NCI-H446 treated with DMSO at 0.1 percent for 48 hours (cell line): ENCODE results near the gene FLOT2.
"Not testable (repeated sequence)": the region's sequence is repeated elsewhere in the genome, so short reads cannot be mapped to it uniquely, and the experiment has no call there.

Source experiments
- DNase-seq: peaks from one replicate; lab custom pipeline; 2025; lab: John Stamatoyannopoulos, UW

FLOT2 gene

DNA sequence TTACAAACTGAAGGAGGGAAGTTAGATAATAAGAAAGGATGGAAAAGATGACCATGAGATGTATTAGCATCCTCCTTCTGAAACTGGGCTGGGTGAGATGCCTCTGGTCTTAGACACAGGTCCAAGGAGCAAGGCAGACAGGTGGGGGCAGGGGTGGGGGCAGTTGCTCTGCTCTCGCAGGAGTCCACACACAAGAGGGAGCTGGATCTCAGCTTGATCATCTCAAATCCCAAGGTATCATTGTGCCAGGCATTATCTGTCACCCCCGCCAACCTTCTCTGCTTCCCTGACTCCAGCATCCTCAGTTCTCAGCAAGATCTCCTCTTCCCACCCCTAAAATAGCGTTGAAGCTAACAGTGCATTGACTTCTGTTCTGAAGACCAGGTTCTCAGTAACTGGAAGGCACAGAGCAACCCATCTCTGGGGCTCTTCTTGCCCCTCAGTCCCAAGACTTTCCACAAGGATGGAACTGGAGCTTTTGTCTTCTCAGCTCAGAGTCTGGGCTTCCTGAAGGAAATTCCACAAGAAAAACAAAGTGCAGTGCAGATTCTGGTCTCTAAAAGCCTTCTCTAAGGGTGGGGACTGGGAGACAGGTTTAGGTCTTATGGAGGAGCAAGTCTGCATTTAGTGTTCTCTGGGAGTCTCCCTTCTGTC is 1.6 kb downstream of the FLOT2 start:
- no peak for DNase-seq

DNA sequence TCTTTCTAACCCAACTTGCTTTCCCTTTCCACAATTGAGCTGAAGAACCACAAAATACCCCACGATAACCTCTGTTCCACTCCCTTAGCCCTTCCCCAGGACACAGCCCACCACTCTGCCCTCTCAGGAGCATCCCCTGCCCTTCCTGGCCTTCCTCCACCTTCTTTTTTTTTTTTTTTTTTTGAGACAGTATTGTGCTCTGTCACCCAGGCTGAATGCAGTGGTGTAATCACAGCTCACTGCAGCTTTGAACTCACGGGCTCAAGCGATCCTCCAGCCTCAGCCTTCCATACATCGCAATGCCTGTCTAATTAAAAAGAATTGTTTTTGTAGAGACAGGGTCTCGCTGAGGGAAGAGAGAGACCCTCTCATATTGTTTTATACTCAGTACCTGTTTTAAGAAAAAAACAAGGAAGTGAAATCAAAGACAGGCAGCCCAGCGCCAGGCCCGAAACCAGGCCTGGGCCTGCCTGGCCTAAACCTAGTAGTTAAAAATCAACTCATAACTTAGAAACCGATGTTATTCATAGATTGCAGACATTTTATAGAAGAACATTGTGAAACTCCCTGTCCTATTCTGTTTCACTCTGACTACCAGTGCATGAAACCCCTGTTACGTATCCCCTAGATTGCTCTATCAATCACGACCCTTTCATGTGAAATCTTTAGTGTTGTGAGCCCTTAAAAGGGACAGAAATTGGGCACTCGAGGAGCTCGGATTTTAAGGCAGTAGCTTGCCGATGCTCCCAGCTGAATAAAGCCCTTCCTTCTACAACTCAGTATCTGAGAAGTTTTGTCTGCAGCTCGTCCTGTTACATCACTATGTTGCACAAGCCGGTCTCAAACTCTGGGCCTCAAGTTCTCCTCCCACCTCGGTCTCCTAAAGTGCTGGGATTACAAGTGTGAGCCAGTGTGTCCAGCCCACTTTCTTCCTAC is 4.0 kb downstream of the FLOT2 start:
- DNase-seq, result not testable (repeated sequence)

DNA sequence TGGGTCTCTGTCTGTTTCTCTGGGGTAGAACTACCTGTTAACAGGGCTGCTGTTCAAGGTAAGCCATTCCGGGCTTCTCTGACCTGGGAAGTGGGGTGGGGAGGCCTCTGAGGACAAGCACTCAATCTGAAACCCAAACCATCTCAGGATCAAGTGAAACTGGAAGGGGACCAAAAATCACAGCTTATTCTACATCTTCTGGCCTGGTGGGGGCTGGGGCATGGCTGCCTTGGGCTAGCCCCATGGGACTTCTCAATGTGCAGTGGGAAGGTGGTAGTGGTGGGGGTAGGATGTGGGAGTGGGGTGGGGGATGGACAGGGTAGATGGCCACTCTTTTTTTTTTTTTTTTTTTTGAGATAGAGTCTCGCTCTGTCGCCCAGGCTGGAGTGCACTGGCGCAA is 5.5 kb downstream of the FLOT2 start:
- no peak for DNase-seq

DNA sequence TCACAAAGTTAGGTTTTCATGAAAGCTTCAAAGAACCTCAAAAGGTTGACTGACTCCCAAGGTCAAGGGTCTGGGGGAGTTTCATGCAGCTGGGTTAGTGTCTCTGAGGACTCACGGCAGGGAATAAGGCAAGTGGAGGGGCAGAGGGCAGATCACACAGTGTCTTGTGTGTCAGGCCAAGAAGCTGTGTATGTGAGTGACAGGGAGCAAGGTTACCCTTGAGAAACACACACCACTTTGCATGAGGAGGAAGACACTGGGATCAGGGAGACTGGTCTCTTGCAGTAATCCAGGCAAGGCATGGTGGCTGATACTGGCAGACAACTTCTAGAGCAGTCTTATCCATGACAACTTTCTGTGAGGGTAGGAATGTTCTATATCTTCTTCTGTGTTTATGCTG is 6.3 kb downstream of the FLOT2 start:
- DNase-seq, result no peak

DNA sequence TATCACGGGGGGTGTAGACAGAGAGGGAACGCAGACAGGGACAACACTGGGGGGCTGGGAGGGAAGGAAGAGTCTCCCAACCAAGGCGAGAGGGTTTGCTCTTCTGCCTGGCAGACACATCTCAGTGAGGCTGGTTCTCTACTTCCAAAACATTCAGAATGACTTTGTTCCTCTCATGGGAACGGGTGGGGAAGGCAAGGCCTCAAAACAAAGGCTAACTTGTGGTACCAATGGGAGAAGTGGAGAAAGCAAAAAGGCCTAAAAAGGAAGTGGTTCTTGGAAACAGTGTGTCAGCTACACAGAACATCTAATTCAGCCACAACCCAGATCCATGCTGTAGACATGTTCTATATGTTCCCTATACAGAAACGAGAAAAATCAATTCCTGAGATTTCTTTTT is 7.5 kb downstream of the FLOT2 start:
- DNase-seq, result no peak

DNA sequence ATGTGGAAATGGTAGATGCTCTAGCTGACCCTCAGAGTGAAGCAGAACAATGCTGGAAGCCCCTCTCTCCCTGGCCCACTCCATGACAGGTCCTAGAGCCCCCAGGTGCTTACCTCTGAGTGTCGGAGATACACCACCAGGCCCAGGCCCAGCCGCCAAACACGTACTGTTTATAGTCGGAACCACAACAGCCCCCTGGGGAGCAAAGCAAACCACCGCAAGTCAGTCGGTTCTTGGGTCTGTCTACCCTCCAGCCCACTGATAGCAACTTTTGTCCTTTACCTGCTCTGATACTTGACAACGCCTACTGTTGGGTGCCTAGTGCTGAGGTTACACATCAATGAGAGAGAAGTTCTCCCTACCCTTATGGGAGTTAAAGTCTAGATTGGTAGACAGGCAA is 8.7 kb downstream of the FLOT2 start:
- DNase-seq, result no peak

DNA sequence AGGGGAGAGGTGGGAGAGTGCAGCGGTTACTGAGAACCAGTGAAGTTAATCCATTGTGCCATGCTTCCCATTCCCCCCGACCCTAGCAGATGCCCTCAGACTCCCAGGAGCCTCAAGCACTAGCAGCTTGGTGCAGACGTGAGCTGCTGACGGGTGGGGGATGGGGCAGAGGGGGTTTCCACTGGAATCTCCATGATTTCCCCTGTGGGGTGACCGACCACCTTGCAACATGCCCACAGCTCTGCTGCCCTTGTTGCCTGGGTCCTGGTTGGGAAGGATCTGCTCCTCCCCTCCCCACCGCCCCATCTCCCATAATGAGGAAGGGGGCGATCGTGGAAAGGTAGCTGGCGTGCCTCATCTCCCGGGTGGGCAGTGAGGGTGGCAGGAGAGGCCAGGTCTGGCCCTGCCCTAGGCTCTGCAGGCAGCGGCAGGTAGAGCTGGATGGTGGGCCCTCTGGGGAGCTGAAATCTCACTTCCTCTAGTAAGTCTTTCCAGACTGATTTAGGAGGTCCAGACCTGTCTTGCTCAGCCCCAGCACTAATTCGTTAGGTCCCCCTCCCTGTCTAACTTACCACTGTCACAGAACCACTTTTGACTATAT is 9.6 kb downstream of the FLOT2 start:
- no peak for DNase-seq

DNA sequence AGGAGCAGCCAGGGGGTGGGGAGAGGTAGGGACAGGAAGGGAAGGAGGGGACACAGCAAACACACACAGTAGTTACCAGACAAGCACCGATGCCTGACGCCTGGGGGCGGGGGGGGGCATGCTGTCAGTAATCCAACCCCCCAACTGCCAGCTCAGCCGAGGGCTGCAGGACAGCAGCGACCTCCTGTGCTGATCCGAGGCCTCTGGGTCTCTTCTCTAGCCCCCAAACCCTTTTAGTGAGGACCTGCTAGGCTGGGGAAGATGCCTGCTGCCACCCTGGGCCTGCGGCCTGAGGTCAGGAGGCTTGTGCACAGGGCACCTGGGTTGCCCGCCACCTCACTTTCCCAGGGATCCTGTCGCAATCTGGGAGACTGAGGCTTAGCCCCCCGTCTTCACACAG is 11.6 kb downstream of the FLOT2 start:
- DNase-seq, result no peak

DNA sequence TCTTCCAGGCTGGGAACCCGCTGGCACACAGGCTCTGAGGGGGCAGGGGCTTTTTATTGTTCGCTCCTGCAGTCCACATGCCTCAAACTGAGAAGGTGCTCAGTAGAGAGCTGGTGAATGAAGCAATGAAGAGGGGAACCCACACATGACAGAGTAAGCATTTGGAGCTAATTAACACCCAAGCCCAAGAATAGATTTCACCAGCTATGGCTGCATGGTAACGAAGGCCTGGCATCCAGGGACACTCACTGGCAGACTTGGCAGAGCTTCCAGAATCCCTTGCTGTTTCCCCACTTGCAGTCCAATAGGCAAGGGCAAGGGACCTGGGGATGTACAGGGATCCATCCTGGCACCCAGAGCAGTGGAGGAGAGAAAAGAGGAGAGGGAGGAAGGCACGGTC is 12.2 kb downstream of the FLOT2 start:
- no peak for DNase-seq

DNA sequence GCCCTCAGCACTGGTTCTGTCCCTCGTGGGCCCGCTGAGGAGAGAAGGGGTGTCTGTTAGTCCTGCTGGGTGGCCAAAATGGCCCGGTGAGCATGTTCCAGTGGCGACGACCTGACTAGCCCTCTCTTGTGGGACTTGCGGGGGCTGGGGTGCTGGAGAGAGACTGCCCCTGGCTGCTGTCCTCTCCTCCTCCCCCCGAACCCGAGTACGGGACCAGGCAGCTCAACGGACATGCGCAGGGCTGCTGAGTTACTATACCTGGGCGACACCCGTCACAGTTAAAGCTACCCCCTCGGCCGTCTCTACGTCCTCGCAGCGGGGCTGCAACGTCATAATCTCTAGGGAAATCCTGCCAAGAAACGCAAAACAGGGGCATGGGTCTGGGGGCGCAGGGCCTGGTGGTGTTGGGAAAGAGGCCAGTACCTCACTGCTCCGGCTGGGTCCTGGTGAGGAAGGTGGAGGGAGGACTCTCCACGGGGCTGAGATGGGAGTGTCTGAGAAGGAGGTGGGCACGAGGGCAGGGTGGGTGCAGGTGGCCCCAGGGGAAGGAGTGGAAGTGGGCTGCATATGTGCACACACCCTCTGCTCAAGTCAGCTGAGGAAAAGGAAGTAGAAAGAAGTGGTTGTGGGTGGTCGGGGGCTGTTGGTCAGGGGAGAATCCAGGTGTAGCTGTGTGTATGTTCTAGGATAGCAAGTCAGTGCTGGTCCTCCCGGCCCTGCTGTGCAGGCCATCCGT is 13.4 kb downstream of the FLOT2 start:
- DNase-seq, result no peak

DNA sequence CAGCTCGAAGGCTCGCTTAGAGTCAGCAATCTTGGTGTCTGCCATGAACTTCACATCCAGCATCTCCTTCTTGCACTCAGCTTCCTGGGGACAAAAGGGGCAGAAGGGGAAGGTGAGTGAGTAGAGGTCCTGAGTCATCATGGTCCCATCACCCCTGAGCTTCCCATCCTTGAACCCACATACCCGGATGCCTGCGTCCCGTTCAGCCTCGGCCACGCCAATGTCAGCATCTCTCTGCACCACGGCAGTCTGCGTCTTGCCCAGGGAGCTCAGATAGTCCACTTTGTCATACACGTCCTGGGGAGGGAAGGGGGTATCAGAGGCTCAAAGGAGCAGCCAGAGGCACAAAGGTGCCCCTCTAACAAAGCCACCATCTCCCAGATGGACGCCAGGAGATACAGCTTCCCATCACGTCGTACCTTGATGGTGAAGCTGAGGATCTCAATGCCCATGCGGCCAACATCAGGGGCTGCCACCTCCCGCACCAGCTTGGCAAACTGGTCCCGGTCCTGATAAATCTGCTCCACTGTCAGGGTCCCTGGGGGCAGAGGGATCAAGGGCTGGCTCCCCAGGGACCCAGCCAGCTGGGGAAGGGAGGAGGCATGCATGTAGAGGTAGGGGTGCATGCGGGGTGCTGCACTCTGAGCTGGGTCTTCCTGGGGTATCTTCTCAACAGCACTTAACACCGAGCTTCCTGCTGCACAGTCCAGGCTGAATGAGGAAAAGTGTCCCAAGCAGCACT is 15.2 kb downstream of the FLOT2 start:
- DNase-seq, result no peak

DNA sequence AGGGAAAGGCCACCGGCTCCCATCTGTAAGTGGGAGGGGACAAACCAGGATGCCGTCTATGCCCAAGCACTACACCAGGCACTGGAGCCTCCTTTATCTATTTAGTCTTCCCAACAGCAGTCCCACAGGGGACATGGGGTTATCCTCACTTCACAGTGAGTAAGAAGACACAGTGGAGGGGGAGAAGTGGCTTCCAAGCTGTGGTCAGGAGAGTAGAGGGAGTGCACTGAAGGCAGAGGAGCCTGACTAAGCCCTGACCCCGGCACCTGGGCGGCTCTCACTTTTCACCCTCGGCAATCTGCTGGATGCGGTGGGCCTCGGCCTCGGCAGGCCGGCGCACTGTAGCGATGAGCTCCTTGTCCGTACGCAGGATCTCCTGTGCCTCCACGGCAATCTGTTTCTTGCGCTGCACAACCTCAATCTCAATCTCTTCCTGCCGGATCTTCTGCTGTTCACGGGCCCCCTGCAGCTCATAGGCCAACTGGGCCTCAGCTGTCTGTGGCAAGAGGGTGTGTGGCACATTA is 15.9 kb downstream of the FLOT2 start:
- DNase-seq, result no peak

DNA sequence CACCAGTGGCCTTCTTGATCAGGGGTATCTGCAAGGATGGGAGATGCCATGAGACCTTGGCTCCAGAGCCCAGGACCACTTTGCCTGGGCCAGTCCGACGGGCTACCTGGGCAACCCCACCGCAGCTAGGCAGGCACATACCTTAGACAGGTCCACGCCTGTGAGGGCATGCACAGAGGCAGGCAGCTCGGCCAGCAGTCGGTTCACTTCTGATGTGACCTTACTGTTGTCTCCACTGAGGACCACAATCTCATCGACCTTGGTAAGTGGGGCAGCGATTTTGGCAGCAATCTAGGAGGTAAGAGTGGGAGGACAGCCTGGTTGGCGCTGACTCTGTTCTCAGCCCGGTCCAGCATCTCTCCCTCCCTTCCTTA is 17.0 kb downstream of the FLOT2 start:
- no peak for DNase-seq

DNA sequence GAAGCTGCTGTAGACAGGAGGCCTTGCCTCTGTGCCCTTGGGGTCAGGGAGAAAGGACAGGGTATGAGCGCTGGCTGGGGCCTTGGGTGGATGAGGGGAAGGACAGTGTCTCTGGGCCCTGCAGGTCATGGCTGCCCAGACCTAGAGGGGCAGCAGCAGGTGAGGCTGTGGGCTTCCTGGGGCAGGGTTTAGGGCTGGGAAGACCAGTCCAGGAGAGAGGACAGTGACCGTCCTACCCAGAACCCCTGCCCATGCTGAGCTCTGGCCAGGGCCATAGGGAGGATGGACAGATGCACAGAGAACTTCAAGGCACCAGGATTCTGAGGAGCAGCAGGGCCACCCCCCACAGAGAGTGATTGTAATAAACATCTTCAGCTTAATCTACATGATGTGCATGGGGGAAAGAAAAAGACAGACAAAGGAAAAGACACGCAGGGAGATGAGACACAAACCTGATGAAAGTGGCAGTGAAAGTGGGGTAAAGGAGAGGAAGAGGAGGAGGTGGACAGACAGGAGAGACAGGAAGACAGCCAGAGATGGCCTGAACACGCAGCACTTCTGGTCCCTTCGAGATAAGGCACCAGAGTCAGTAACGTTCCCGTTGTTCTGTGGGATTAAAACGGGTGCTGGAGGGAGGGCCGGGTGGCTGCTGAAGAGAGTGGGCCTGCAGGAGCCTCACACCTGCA is 17.5 kb downstream of the FLOT2 start:
- no peak for DNase-seq

DNA sequence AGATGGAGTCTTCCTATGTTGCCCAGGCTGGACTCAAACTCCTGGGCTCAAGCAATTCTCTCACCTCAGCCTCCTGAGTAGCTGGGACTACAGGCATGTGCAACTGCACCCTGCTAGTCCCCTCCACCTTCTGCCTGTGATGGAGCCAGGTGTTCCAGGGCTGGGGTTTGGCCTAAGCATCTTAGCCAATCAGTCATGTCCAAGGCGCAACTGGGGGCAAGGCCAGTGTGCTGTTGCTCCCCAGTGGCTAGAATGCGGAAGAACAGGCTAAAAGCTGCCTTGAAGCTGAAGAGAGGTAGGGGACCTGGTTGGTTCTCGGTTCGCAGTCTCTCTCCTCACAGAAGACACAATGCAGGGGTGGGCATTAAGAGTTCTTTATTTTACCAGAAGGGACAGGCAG is 18.6 kb downstream of the FLOT2 start:
- DNase-seq, result no peak

DNA sequence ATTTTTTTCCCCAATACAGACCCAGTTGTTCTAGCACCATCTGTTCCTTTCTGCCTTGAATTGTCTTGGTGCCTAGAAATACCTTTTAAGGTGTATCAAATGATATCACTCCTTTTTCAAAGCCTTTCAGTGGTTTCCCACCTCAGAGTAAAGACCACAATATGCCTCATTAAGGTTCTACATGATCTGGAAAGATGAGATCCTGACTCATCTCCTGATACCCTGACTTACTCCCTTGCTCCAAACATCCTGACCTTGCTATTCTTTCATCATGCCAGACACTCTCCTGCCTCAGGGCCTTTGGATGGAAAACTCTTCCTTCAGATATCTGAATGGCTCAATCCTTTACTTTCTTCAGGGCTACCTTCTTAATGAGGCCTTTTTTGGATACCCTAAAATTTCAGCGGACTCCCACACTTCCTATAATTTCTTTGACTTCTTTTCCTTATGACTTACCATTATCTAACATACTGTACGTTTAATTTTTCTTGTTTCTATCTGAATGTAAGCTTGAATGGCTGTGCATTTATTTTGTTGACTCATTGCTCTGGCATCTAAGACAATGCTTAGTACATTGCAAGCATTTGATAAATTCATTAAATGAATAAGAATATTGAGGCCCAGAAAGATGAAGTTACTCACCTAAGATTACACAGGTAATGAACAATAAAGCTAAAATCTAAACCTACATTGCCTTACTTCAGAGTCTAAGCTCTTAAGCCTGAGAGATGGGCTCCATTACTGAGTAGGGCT is 19.2 kb downstream of the FLOT2 start:
- DNase-seq, result no peak

DNA sequence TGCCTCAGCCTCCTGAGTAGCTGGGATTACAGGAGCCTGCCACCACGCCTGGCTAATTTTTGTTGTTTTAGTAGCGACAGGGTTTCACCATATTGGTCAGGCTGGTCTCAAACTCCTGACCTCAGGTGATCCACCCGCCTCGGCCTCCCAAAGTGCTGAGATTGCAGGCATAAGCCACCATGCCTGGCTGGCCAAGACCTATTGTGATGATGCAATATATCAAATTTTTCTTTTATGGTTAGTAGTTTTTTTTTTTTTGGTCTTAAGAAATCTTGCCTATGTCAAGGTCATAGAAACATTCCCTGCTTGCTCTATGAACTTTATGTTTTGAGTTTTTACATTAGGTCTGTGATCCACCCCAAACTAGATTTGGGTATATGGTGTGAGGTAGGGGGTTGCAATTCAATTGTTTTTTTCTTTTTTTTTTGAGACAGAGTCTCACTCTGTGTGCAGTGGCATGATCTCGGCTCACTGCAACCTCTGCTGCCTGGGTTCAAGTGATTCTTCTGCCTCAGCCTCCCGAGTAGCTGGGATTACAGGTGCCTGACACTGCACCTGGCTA is 20.3 kb downstream of the FLOT2 start:
- DNase-seq, result not testable (repeated sequence)

DNA sequence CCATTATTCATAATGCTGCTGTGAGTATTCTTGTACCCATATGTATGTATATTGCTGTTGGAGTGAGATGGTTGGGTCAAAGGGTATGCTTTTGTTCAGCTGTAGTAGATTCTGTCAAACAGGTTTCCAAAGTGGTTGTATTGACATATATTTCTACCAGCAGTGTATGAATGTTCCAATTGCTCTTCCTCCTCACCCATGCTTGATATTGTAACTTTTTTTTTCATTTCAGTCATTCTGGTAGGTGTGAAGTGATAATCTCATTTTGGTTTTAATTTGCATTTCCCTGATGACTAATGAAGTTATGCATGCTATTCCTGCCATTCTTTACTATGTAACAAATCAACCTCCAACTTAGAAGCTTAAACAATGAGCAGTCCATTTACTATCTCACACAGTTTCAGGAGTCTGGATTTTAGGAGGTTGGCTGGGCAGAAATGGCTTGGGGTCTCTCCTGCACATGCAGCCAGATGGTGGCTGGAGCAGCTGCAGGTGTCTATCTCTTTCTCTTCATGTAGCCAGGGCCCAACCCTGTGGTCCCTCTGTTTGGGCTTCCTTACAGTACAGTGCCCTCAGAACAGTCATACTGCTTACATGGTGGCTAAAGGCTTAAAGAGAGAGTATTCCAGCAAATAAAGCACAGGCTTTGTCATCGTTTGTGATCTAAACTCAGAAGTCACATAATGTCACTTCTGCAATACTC is 21.5 kb downstream of the FLOT2 start:
- DNase-seq, result no peak

DNA sequence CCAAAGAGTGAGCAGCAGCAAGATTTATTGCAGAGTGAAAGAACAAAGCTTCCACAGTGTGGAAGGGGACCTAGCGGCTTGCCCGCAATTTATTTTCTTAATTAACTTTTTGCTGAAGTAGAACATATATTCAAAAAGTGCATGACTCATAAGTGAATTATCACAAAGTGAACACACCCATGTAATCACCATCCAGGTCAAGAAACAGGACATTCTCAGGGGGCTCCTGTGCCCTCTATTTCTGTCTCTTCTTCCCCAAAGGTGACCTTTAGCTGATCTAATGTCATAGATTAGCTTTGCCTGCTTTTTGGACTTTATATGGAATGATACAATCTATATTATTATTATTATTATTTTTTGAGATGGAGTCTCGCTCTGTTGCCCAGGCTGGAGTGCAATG is 22.8 kb downstream of the FLOT2 start:
- no peak for DNase-seq
